Measurements from ENCODE around the gene CARMIL1. TPM values are rescaled to one million over a fixed set of nuclear protein-coding genes. Genes with fewer than 3 reads are reported as not detected.

The CARMIL1 gene
- total and polyA plus RNA-seq, 10 of the 15 experiments (the other 5 are each of a cell fraction or from before 2014, with no cell fraction given), result 6.4 to 18.1 (median 10.3) TPM

DNA sequence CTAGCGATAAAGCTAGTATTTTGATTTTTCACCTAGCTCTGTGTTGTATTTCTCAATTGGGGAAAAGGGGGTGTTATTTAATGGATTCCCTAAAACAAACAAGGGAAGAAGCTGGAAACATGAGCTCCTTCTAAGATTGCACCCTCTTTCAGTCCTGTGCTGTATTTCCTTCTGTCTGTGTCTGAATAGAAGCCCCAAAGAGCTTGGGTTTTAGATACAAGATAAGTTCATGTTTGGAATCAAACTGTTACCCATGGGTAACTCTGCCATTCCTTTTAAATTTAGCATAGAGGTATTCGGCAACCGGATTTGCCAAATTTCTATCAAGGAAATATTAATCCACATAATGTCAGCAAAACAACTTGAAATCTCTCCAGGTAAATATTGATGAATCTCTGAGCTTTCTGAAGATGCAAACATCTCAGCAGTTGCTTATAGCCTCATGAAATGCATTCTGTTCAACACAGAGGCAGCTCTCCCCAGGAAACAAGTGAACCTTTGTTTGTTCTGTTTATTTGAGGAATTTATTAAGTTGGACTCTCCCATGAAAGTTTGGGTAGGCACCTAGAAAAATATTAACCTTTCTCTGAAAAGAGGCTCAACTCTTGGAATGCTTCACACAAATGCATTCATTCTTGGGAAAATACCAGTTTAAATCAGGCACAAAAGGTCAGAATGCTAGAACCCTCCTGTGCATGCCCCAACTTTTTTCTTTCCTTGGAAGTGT lies 362.9 kb downstream of the CARMIL1 start:
- H4K20me1 ChIP-seq (ENCODE audit: control insufficient read depth, insufficient read depth), result no peaks in the 10 kb centered on the region
- no TSS peak for BruUV-seq (replicated peaks)
- POLR2A ChIA-PET, result no interaction called here
- no peaks in the 10 kb centered on the region for H3K79me2 ChIP-seq (ENCODE audit: control insufficient read depth, insufficient read depth, low read length)
- H3K27me3 ChIP-seq (replicated peaks in 1 of 2; ENCODE audit: control insufficient read depth in 2 of 2, insufficient read depth in 2 of 2, low read length in 1 of 2), result peaks cover 0 to 3% of the 10 kb centered on the region in 2 experiments; a peak in 3 of 4 replicates
- no peak overlapping the region for H3K27ac ChIP-seq (ENCODE audit: control insufficient read depth, insufficient read depth)
- DNase-seq (ENCODE audit: low read depth, low spot score), result no peak
- no peaks in the 10 kb centered on the region for H3K9me3 ChIP-seq (replicated peaks; ENCODE audit: control insufficient read depth, insufficient read depth, low read length)
- in situ Hi-C loops (cut with MboI) (no loop called here), intact Hi-C loops (cut with micrococcal nuclease; ENCODE audit: unreplicated experiment) (no loop called here)
- CTCF ChIA-PET, result interaction anchor here (0.6 to 1.1 kb wide), 2 partner anchors 8 to 102 kb away, joined by 3 read pairs; no protein-coding TSS in a partner anchor
- SMC1A ChIA-PET (ENCODE audit: uncharacterized antibody, unreplicated experiment), result no interaction called here
- RAD21 ChIA-PET (ENCODE audit: unreplicated experiment), result no interaction called here
- no peak for ATAC-seq
- no peak overlapping the region for H3K4me3 ChIP-seq
- no peak overlapping the region for H3K9ac ChIP-seq (ENCODE audit: control insufficient read depth, insufficient read depth, low read length)
- no peak overlapping the region for H2AFZ ChIP-seq (ENCODE audit: control insufficient read depth, low read depth, low read length)
- H3K4me1 ChIP-seq (ENCODE audit: control insufficient read depth, insufficient read depth, low read length), result no peaks in the 10 kb centered on the region
- FAIRE-seq, result no peak
- H3K36me3 ChIP-seq (ENCODE audit: control insufficient read depth in 2 of 2, insufficient read depth in 2 of 2, low read length in 1 of 2), result no peaks in the 10 kb centered on the region
- no peak overlapping the region for H3K4me2 ChIP-seq (ENCODE audit: control insufficient read depth, insufficient read depth)
- 39% methylated on average over 3 of the region's 3 CpGs for WGBS (ENCODE audit: insufficient coverage, insufficient replicate concordance, low lambda C conversion rate, missing lambda C conversion rate)
- TF ChIP-seq MEF2B (IDR thresholded peaks at IDR 0.05; ENCODE audit: partially characterized antibody, poor library complexity, severe bottlenecking) (no peak), ZBTB11 (CRISPR knock-in tag; IDR thresholded peaks at IDR 0.05) (no peak), BMI1 (IDR thresholded peaks at IDR 0.05; ENCODE audit: borderline replicate concordance) (no peak), RUNX3 (IDR thresholded peaks at IDR 0.05; ENCODE audit: low read length) (no peak), BHLHE40 (IDR thresholded peaks at IDR 0.05; ENCODE audit: borderline replicate concordance in 1 of 2, low read depth in 2 of 2, low read length in 1 of 2) (no peak), CUX1 (IDR thresholded peaks at IDR 0.05; ENCODE audit: insufficient replicate concordance, low read depth, low read length) (no peak), SMAD5 (IDR thresholded peaks at IDR 0.05; ENCODE audit: low read depth) (no peak), IRF5 (IDR thresholded peaks at IDR 0.05; ENCODE audit: borderline replicate concordance) (no peak), ATF3 (IDR thresholded peaks at IDR 0.05; ENCODE audit: borderline replicate concordance, extremely low read depth, low read depth, low read length) (no peak)
- TF ChIP-seq, protein P1, sequence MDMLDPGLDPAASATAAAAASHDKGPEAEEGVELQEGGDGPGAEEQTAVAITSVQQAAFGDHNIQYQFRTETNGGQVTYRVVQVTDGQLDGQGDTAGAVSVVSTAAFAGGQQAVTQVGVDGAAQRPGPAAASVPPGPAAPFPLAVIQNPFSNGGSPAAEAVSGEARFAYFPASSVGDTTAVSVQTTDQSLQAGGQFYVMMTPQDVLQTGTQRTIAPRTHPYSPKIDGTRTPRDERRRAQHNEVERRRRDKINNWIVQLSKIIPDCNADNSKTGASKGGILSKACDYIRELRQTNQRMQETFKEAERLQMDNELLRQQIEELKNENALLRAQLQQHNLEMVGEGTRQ (IDR thresholded peaks at IDR 0.05; ENCODE audit: borderline replicate concordance, low read depth, low read length), result no peak
